GM12878 (cell line): ENCODE results near the gene LRSAM1. TPM values are rescaled to one million over a fixed set of nuclear protein-coding genes. Genes with fewer than 3 reads are reported as not detected.

Experiments used
- ATAC-seq: fragments of 200-7000 bp; cut with Tn5 transposase; 3 replicates; pipeline ENCODE4 v1.9.1; 2020; ENCODE audit warnings: mild to moderate bottlenecking, moderate library complexity
- BruUV-seq: library from RNA; stranded (reverse); fragments of 400-500 nt; replicated peaks from 2 replicates; lab custom pipeline; 2021; lab: Mats Ljungman, UMichigan
- CTCF ChIA-PET: fragments of 300-600 bp; sonication (Branson Sonifier 250); formaldehyde crosslinking; extraction: SDS; loops from one replicate; lab custom pipeline; 2021; ENCODE audit warnings: inconsistent platforms; lab: Yijun Ruan, JAX
- POLR2A ChIA-PET: fragments of 350-600 bp; formaldehyde crosslinking; extraction: SDS; loops from one replicate; lab custom pipeline; 2021; ENCODE audit warnings: inconsistent platforms; lab: Charles Lee
- RAD21 ChIA-PET: fragments of 300-600 bp; sonication (Branson Sonifier 250); formaldehyde crosslinking; loops from one replicate; lab custom pipeline; 2023; ENCODE audit warnings: antibody characterized with exemption; ENCODE audit not compliant: unreplicated experiment; lab: Charles Lee
- SMC1A ChIA-PET: fragments of 300-600 bp; sonication (Branson Sonifier 250); formaldehyde crosslinking; loops from one replicate; lab custom pipeline; 2023; ENCODE audit not compliant: unreplicated experiment, uncharacterized antibody; lab: Charles Lee
- DNase-seq: peaks from one replicate; pipeline ENCODE4 v3.0.0-alpha.2; 2011; ENCODE audit warnings: low read depth, low spot score
- FAIRE-seq: peaks from 3 replicates; lab custom pipeline; 2011; peaks lifted over from hg19 to GRCh38; lab: Jason Lieb, UNC
- H2AFZ ChIP-seq: 2 replicates; pipeline ENCODE4 v1.6.0; 2011; ENCODE audit warnings: low read depth, low read length, control low read depth; ENCODE audit not compliant: control insufficient read depth
- H3K27ac ChIP-seq: 2 replicates; pipeline ENCODE4 v1.5.1; 2011; ENCODE audit warnings: control low read depth; ENCODE audit not compliant: control insufficient read depth, insufficient read depth
- H3K27me3 ChIP-seq, 2 experiments: replicated peaks in 1 of 2; 2 replicates each; pipeline versions ENCODE4 v1.6.0 to v1.6.1; 2011; ENCODE audit warnings: low read length in 1 of 2; ENCODE audit not compliant: control insufficient read depth in 2 of 2, insufficient read depth in 2 of 2
- H3K36me3 ChIP-seq, 2 experiments: 2 replicates each; pipeline ENCODE4 v1.5.1; 2011; ENCODE audit warnings: low read length in 1 of 2; ENCODE audit not compliant: control insufficient read depth in 2 of 2, insufficient read depth in 2 of 2
- H3K4me1 ChIP-seq: 2 replicates; pipeline ENCODE4 v1.6.1; 2011; ENCODE audit warnings: mild to moderate bottlenecking, low read length, moderate library complexity, mixed read lengths; ENCODE audit not compliant: control insufficient read depth, insufficient read depth
- H3K4me2 ChIP-seq: 2 replicates; pipeline ENCODE4 v1.6.0; 2011; ENCODE audit warnings: control low read depth; ENCODE audit not compliant: control insufficient read depth, insufficient read depth
- H3K4me3 ChIP-seq: fragments of 200-600 bp; sonication (generic); 2 replicates; pipeline ENCODE4 v1.5.1; 2016
- H3K79me2 ChIP-seq: 2 replicates; pipeline ENCODE4 v1.6.0; 2011; ENCODE audit warnings: low read length; ENCODE audit not compliant: control insufficient read depth, insufficient read depth
- H3K9ac ChIP-seq: 2 replicates; pipeline ENCODE4 v1.8.0; 2011; ENCODE audit warnings: low read length, control low read depth, mixed read lengths; ENCODE audit not compliant: control insufficient read depth, insufficient read depth
- H3K9me3 ChIP-seq: replicated peaks from 3 replicates; pipeline ENCODE4 v1.5.1; 2011; ENCODE audit warnings: mild to moderate bottlenecking, low read length; ENCODE audit not compliant: control insufficient read depth, insufficient read depth
- H4K20me1 ChIP-seq: 2 replicates; pipeline ENCODE4 v1.6.0; 2011; ENCODE audit not compliant: control insufficient read depth, insufficient read depth
- FOS ChIP-seq: IDR thresholded peaks from 3 replicates; pipeline ENCODE4 v1.6.1; 2011; ENCODE audit warnings: borderline replicate concordance; ENCODE audit not compliant: insufficient read length; ENCODE audit errors: extremely low read depth
- MTA3 ChIP-seq: IDR thresholded peaks from 2 replicates; pipeline ENCODE4 v1.6.1; 2012; ENCODE audit warnings: low read length, inconsistent platforms, borderline replicate concordance
- TAF1 ChIP-seq: IDR thresholded peaks from 2 replicates; pipeline ENCODE4 v1.6.1; 2011; ENCODE audit warnings: mild to moderate bottlenecking, low read depth, low read length, borderline replicate concordance
- ZZZ3 ChIP-seq: IDR thresholded peaks from 2 replicates; pipeline ENCODE4 v1.6.1; 2011; ENCODE audit warnings: low read depth; ENCODE audit not compliant: control insufficient read depth, insufficient read length
- WGBS: methylation state at CpG from one replicate; pipeline ENCODE4 v1.1.6; 2016; ENCODE audit warnings: low lambda C conversion rate; ENCODE audit not compliant: insufficient replicate concordance, insufficient coverage; ENCODE audit errors: missing lambda C conversion rate; 5-methylcytosine and 5-hydroxymethylcytosine counted together
- in situ Hi-C: fragments of 300-500 bp; cut with MboI; formaldehyde crosslinking; loops from 9 replicates; pipeline ENCODE4 v1.14.3; 2018; ENCODE audit warnings: mixed read lengths
- intact Hi-C: fragments of 100-400 bp; cut with micrococcal nuclease; formaldehyde crosslinking; loops from one replicate; pipeline ENCODE4 v1.14.2; 2022; ENCODE audit not compliant: unreplicated experiment
- polyA plus RNA-seq, 11 experiments: library from polyadenylated mRNA; depleted of rRNA in 4 of 11; unstranded in 6 of 11; stranded (reverse) in 5 of 11; fragments of >200 nt; fragmentation: Nextera tagmentation in 4 of 11; fragmentation: Illumina TruSeq in 1 of 11; extraction: Ambion mirVana in 4 of 11; extraction: Trizol in 1 of 11; gene quantifications; 1 replicate in 1 of 11; 2 replicates in 10 of 11; pipeline versions ENCODE4 v1.2.1 to v1.2.3, GENCODE V29; 2011 to 2016; ENCODE audit warnings: inconsistent platforms in 2 of 11, missing spikeins in 2 of 11, low read depth in 1 of 11
- total RNA-seq, 4 experiments: library from RNA; depleted of rRNA in 3 of 4; stranded (reverse); fragments of >200 nt in 3 of 4; fragmentation: Illumina TruSeq in 1 of 4; extraction: Trizol in 1 of 4; gene quantifications; 2 replicates each; pipeline versions ENCODE4 v1.2.1 to v1.2.3, GENCODE V29; 2013 to 2021
- TF ChIP-seq, protein P1 (sequence below): fragments of 450-650 bp; IDR thresholded peaks from 2 replicates; pipeline ENCODE4 v1.6.1; 2017; ENCODE audit warnings: borderline replicate concordance

Gene LRSAM1
- total and polyA plus RNA-seq, 10 of the 15 experiments (the other 5 are each of a cell fraction or from before 2014, with no cell fraction given) = 0.14 to 23.4 (median 11.7) TPM

DNA sequence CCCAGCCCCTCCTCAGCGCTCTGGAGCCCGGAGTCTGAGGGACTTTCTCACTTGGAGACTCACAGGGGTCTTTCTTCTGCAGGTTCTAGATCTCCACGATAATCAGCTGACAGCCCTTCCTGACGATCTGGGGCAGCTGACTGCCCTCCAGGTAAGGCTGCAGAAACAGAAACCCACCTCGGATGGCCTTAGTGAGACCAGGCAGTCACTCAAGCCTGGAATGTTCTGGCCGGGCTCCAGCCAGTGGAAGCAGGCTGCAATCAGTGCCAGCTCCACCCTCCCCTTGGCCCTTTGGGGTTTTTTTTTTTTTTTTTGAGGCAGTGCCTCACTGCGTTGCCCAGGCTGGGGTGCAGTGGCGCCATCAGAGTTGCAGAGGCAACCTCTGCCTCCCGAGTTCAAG lies 7.6 kb downstream of the LRSAM1 start:
- SMC1A ChIA-PET = no interaction called here
- Histone ChIP-seq H3K9me3 (no peaks in the 10 kb centered on the region), H3K4me1 (peaks cover 6% of the 10 kb centered on the region; the same call in 1 of the 2 replicates), H3K9ac (no peak overlapping the region), H3K4me3 (no peak overlapping the region), H3K27me3 (no peaks in the 10 kb centered on the region), H4K20me1 (no peaks in the 10 kb centered on the region), H3K36me3 (peaks cover 3 to 13% of the 10 kb centered on the region in 2 experiments), H3K79me2 (no peaks in the 10 kb centered on the region), H2AFZ (no peak overlapping the region), H3K4me2 (no peak overlapping the region), H3K27ac (no peak overlapping the region)
- RAD21 ChIA-PET = no interaction called here
- BruUV-seq = no TSS peak
- DNase-seq (no peak), ATAC-seq (no peak), FAIRE-seq (no peak)
- POLR2A ChIA-PET = interaction anchor here (0.6 kb wide), 1 partner anchor 11 kb away, joined by 3 read pairs; no protein-coding TSS in a partner anchor
- WGBS = 97% methylated on average over 8 of the region's 9 CpGs
- CTCF ChIA-PET = no interaction called here
- intact Hi-C loops = loop anchor here (10.0 kb wide), 1 partner anchor 244 kb away; no protein-coding TSS in a partner anchor
- no peak for TF ChIP-seq ZZZ3
- TF ChIP-seq, protein P1, sequence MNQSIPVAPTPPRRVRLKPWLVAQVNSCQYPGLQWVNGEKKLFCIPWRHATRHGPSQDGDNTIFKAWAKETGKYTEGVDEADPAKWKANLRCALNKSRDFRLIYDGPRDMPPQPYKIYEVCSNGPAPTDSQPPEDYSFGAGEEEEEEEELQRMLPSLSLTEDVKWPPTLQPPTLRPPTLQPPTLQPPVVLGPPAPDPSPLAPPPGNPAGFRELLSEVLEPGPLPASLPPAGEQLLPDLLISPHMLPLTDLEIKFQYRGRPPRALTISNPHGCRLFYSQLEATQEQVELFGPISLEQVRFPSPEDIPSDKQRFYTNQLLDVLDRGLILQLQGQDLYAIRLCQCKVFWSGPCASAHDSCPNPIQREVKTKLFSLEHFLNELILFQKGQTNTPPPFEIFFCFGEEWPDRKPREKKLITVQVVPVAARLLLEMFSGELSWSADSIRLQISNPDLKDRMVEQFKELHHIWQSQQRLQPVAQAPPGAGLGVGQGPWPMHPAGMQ = no peak
- TF ChIP-seq TAF1 = no peak
- in situ Hi-C loops = no loop called here

DNA sequence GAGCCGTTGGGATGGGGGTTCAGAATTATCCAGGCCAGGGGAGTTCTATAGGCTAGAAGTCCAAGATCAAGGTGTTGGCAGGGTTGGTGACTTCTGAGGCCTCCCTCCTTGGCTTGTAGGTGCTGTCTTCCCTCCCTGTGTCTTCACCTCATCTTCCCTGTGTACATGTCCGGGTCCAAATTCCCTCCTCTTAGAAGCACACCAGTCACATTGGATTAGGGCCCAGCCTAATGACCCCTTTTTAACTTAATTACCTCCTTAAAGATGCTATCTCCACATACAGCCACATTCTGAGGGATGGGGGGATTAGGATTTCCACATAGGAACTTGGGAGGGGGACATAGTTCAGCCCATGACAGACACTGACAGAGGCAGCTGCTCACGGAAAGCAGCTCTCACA lies 12.1 kb downstream of the LRSAM1 start:
- CTCF ChIA-PET = no interaction called here
- DNase-seq (no peak), ATAC-seq (no peak), FAIRE-seq (no peak)
- no peaks in the 10 kb centered on the region for H3K9me3 ChIP-seq
- SMC1A ChIA-PET = no interaction called here
- H4K20me1 ChIP-seq = no peaks in the 10 kb centered on the region
- intact Hi-C loops (no loop called here), in situ Hi-C loops (no loop called here)
- H3K27ac ChIP-seq = no peak overlapping the region
- H3K9ac ChIP-seq = no peak overlapping the region
- no peak for TF ChIP-seq MTA3
- TF ChIP-seq FOS = no peak
- POLR2A ChIA-PET = no interaction called here
- H3K4me2 ChIP-seq = no peak overlapping the region
- RAD21 ChIA-PET = no interaction called here
- no peak overlapping the region for H3K4me3 ChIP-seq
- BruUV-seq = no TSS peak
- no peaks in the 10 kb centered on the region for H3K27me3 ChIP-seq
- 100% methylated on average over 2 of the region's 3 CpGs for WGBS
- peaks cover 3 to 17% of the 10 kb centered on the region in 2 experiments for H3K36me3 ChIP-seq
- H3K4me1 ChIP-seq = no peaks in the 10 kb centered on the region
- H3K79me2 ChIP-seq = no peaks in the 10 kb centered on the region
- H2AFZ ChIP-seq = no peak overlapping the region
